Loucy (cell line): ENCODE measurements around the gene FAM240A.

Source experiments
- EZH2phosphoT487 ChIP-seq: fragments of 200-600 bp; IDR thresholded peaks from 2 replicates; pipeline ENCODE4 v1.6.1; 2018; ENCODE audit warnings: antibody characterized with exemption, mild to moderate bottlenecking, moderate library complexity, borderline replicate concordance
- TF ChIP-seq, protein P1 (sequence below): fragments of 200-600 bp; sonication (generic); conservative IDR thresholded peaks from 2 replicates; pipeline ENCODE4 v1.5.1; 2014; ENCODE audit warnings: mild to moderate bottlenecking, antibody characterized with exemption, low read length

DNA sequence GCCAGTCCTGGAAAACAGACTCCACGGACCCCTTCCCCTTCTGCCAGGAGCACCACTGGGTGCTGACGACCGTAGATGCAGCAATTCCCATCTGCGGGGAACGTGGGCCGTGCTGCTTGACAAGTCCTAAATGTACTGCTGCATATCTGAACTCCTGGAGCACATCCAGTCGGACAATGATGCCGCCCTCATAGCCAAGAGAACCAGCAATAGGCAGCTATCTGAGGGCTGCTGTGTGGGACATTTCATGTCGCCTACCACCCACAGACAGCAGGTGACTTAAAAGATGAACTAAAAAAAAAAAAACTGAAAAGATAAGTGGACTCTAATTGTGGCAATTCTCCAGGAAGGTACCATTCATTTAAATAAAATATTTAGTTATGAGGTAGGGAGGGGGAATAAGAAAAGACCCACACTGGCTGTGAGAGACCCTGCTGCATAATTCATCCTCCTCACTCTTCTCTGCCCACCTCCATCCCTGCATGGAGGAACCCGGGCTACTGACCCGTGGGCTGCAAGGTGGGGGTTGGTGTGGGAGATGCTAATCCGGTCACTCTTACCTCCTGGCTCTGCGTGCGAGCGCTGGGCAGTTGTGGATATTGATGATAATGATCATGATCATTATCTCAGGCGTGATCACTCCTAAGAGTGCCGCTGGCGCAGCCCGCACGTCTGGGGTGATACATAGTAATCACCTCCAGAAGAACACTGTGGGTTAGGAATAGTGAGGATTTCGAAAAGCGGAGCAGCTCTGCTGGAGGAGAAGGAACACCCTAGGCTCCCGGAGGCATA lies 52.8 kb downstream of the FAM240A start:
- TF ChIP-seq, protein P1, sequence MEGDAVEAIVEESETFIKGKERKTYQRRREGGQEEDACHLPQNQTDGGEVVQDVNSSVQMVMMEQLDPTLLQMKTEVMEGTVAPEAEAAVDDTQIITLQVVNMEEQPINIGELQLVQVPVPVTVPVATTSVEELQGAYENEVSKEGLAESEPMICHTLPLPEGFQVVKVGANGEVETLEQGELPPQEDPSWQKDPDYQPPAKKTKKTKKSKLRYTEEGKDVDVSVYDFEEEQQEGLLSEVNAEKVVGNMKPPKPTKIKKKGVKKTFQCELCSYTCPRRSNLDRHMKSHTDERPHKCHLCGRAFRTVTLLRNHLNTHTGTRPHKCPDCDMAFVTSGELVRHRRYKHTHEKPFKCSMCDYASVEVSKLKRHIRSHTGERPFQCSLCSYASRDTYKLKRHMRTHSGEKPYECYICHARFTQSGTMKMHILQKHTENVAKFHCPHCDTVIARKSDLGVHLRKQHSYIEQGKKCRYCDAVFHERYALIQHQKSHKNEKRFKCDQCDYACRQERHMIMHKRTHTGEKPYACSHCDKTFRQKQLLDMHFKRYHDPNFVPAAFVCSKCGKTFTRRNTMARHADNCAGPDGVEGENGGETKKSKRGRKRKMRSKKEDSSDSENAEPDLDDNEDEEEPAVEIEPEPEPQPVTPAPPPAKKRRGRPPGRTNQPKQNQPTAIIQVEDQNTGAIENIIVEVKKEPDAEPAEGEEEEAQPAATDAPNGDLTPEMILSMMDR: no peak
- TF ChIP-seq EZH2phosphoT487: no peak
